Uterus (tissue), 2 donors: ENCODE measurements around the gene SHB.

Experiments used
- POLR2A ChIP-seq, 2 donors: fragments of 450-650 bp; IDR thresholded peaks; one replicate each; pipeline ENCODE4 v1.6.1; 2016; ENCODE audit warnings: antibody characterized with exemption in 2 of 2, mild to moderate bottlenecking in 1 of 2, moderate library complexity in 1 of 2
- TF ChIP-seq, protein P1 (sequence below), 4 experiments: fragments of 200-600 bp in 2 of 4; fragments of 450-650 bp in 2 of 4; sonication (generic) in 2 of 4; IDR thresholded peaks; one replicate each; pipeline ENCODE4 v1.5.1; 2016 to 2019; ENCODE audit warnings: antibody characterized with exemption in 4 of 4, mild to moderate bottlenecking in 2 of 4, moderate library complexity in 1 of 4

- TF ChIP-seq, protein P1, sequence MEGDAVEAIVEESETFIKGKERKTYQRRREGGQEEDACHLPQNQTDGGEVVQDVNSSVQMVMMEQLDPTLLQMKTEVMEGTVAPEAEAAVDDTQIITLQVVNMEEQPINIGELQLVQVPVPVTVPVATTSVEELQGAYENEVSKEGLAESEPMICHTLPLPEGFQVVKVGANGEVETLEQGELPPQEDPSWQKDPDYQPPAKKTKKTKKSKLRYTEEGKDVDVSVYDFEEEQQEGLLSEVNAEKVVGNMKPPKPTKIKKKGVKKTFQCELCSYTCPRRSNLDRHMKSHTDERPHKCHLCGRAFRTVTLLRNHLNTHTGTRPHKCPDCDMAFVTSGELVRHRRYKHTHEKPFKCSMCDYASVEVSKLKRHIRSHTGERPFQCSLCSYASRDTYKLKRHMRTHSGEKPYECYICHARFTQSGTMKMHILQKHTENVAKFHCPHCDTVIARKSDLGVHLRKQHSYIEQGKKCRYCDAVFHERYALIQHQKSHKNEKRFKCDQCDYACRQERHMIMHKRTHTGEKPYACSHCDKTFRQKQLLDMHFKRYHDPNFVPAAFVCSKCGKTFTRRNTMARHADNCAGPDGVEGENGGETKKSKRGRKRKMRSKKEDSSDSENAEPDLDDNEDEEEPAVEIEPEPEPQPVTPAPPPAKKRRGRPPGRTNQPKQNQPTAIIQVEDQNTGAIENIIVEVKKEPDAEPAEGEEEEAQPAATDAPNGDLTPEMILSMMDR (IDR thresholded peaks at IDR 0.05): no peak
- TF ChIP-seq POLR2A (IDR thresholded peaks at IDR 0.05): no peak
These were observed 59.0 kb downstream of the SHB start for GRCh38 chr9:38009990-38010389.
